ENCODE data around the gene TM2D3. TPM values are rescaled to one million over a fixed set of nuclear protein-coding genes. Genes with fewer than 3 reads are reported as not detected.

The TM2D3 gene, protein sequence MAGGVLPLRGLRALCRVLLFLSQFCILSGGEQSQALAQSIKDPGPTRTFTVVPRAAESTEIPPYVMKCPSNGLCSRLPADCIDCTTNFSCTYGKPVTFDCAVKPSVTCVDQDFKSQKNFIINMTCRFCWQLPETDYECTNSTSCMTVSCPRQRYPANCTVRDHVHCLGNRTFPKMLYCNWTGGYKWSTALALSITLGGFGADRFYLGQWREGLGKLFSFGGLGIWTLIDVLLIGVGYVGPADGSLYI
- 10 to 100 TPM; 43.5 to 54.8 TPM for total RNA-seq

DNA sequence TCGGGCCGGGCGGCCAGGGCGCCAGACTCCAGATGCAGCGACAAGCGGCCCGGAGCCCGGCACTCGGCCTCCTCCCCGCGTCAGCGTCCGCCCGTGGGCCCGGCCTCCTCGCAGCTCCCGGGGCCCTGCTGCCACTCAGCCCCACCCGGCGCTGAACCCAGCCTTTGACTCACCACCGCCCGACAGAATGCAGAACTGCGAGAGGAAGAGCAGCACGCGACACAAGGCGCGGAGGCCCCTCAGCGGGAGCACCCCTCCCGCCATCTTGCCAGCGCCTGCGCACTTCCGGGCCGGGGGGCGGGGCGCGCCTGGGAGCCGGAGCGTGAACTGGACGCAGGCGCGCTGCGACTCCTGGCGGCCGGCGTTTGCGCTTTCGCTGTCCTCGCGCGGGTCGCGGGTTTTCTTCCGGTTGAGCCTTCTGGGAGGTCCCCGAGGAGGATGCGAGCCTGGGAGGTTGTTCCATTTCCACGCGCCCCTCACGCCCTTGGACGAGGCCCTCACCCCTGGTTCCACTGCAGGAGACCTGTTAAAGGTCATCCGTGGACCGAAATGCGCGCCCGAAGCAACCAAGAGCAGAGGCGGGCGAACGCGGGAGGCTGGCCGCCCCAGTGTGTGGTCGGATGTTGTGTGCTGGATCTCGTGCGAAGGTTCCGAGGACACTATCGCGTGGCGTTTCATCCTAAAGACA, at the start of gene TM2D3:
TSS of gene TM2D3 (minus strand) at position 284 of the 688 bp plus-strand sequence. CDS start at position 264, 20 bp downstream.
- Mint-ChIP-seq H3K9me3 (no peaks in the 10 kb centered on the region), H3K4me1 (peaks cover 40% of the 10 kb centered on the region), H3K27me3 (no peaks in the 10 kb centered on the region), H3K36me3 (ENCODE audit: low read depth) (peaks cover 22% of the 10 kb centered on the region), H3K4me3 (peak within 1 kb of the TSS; percentile 92), H3K27ac (peak within 1 kb of the TSS; percentile 97)
- POLR2A ChIA-PET: interaction anchor here (0.8 kb wide), 1 partner anchor 72 kb away, joined by 3 read pairs; the partner anchor contains the start of gene TARS3
- CTCF ChIA-PET: interaction anchor here (0.7 to 1.0 kb wide), 5 partner anchors 8 to 354 kb away, joined by 3 to 5 read pairs (median 3); no protein-coding TSS in a partner anchor
- peak; percentile 92 for DNase-seq

DNA sequence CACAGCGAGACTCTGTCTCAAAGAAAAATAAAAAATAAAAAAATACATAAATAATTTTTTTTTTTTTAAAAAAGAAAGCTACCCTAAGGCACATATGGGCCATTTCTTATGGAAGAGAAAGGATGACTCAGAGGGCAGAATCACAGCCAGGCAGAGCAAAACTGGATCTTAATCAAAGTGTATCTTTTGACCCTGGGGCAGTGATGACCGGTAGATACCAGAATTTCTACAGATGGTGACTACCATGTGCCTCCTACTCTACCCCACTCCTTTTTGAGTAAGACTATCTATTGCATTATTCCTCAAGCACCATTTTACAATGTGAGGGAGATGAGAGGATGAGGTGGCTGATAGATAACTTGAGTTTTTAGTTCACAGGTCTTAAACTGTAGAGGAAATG, 46.1 kb upstream of the TM2D3 start:
- ChIA-PET CTCF (interaction anchor here (1.0 kb wide), 1 partner anchor 24 kb away, joined by 3 read pairs; no protein-coding TSS in a partner anchor), POLR2A (no interaction called here)
- Mint-ChIP-seq H3K36me3 (ENCODE audit: low read depth) (peaks cover 77% of the 10 kb centered on the region), H3K9me3 (no peaks in the 10 kb centered on the region), H3K27ac (peak overlapping the region; percentile 17), H3K27me3 (no peaks in the 10 kb centered on the region), H3K4me3 (no peak overlapping the region), H3K4me1 (peaks cover 43% of the 10 kb centered on the region)
- DNase-seq: no peak

DNA sequence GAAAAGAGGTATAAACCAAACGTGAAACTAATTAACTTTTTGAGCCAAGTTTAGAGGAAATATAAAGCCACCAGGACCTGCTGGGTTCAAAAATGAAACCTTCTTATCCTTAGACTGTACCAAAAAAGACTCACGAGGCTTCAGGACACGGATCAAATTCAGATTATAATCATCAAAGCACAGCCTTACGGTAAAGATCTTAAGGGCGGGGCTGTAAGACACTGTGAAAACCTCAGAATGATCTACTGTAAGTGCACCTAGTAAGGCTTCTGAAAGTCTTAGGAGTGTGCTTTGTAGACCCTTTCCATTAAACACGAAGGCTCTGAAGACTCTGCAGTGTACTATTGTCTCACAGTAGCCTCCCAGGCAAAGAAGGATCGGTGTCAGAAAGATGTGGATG, 45.3 kb upstream of the TM2D3 start:
- H3K4me1 Mint-ChIP-seq: peaks cover 51% of the 10 kb centered on the region
- POLR2A ChIA-PET: no interaction called here
- CTCF ChIA-PET: interaction anchor here (0.8 to 1.5 kb wide), 3 partner anchors 10 to 43 kb away, joined by 3 to 6 read pairs (median 4); no protein-coding TSS in a partner anchor
- DNase-seq: peak; percentile 37
- H3K27ac Mint-ChIP-seq: peak overlapping the region; percentile 95
- peaks cover 79% of the 10 kb centered on the region for H3K36me3 Mint-ChIP-seq (ENCODE audit: low read depth)
- H3K9me3 Mint-ChIP-seq: no peaks in the 10 kb centered on the region
- peak overlapping the region; percentile 52 for H3K4me3 Mint-ChIP-seq
- H3K27me3 Mint-ChIP-seq: no peaks in the 10 kb centered on the region

DNA sequence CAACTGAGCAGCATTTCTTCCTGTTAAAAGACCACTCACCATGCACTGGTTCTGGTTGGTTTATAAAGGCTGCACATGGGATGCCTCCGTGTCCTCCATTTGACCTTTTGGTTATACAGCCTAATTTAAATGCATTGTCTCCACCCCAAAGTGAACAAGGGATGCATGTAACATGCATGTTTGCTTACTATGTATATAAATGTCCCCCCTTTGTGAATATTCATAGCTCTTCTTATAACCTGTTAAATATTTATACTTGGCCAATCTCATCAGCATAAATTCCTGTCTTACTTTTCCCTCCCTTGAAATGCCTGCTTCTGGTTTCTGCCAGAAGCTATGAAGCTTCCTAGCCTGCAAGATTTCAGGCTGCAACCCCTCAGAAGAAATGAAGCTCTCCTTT, 44.6 kb upstream of the TM2D3 start:
- Mint-ChIP-seq H3K9me3 (no peaks in the 10 kb centered on the region), H3K4me3 (no peak overlapping the region), H3K27me3 (no peaks in the 10 kb centered on the region), H3K4me1 (peaks cover 53% of the 10 kb centered on the region), H3K36me3 (ENCODE audit: low read depth) (peaks cover 75% of the 10 kb centered on the region), H3K27ac (peak overlapping the region; percentile 95)
- ChIA-PET CTCF (interaction anchor here (0.6 to 1.5 kb wide), 3 partner anchors 9 to 725 kb away, joined by 3 to 6 read pairs (median 4); no protein-coding TSS in a partner anchor), POLR2A (interaction anchor here (0.6 kb wide), 1 partner anchor 25 kb away, joined by 3 read pairs; no protein-coding TSS in a partner anchor)
- no peak for DNase-seq

DNA sequence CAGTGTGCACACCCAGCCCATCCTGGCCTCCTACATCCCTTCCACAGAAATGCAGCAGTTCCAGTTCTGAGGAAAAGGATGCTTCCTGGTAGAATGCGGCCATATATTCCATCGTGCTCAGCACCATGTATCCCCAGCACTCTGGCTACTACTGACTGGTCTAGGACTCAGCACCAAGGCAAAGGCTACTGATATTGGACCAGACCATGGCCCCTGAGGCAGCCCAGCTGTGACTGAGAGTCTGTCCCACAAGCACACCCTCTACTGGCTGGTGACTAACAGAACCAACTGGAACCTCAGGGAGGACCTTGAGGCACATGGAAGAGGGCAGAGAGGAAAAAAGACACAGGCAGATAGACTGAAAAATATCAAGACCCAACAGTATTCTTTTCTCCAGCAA, 42.1 kb upstream of the TM2D3 start:
- H3K9me3 Mint-ChIP-seq: no peaks in the 10 kb centered on the region
- no peaks in the 10 kb centered on the region for H3K27me3 Mint-ChIP-seq
- ChIA-PET CTCF (no interaction called here), POLR2A (no interaction called here)
- peaks cover 56% of the 10 kb centered on the region for H3K4me1 Mint-ChIP-seq
- H3K27ac Mint-ChIP-seq: no peak overlapping the region
- no peak for DNase-seq
- no peak overlapping the region for H3K4me3 Mint-ChIP-seq
- H3K36me3 Mint-ChIP-seq (ENCODE audit: low read depth): peaks cover 62% of the 10 kb centered on the region

DNA sequence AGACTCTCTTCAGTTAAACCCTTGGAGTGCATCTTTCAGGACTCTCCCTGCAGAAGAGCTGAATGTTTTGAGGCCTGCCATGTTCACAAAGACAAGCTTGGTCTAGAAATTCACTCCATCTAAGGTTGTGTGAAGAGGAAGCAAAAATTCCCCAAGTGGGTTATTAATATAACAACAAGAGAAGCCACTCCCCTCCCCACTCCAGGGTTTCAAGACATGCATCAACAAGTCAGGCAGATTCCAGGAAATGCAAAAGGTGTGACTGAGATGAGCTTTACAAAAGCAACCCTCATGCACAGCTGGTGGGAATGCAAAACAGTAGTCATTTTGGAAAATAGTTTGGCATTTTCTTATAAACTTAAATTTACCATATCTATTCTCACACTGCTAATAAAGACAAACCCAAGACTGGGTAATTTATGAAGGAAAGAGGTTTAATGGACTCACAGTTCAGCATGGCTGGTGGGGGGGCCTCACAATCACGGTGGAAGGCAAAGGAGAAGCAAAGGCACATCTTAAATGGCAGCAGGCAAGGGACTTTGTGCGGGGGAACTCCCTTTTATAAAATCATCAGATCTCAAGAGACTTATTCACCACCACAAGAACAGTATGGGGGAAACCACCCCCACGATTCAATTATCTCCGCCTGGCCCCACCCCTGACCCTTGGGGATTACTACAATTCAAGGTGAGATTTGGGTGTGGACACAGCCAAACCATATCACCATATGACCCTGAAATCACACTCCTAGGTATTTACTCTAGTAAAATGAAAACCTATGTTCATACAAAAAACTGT, 40.8 kb upstream of the TM2D3 start:
- ChIA-PET CTCF (interaction anchor here (1.6 kb wide), 1 partner anchor 11 kb away, joined by 4 read pairs; no protein-coding TSS in a partner anchor), POLR2A (no interaction called here)
- H3K9me3 Mint-ChIP-seq: no peaks in the 10 kb centered on the region
- H3K4me1 Mint-ChIP-seq: peaks cover 50% of the 10 kb centered on the region
- no peaks in the 10 kb centered on the region for H3K27me3 Mint-ChIP-seq
- peak overlapping the region; percentile 77 for H3K27ac Mint-ChIP-seq
- peaks cover 55% of the 10 kb centered on the region for H3K36me3 Mint-ChIP-seq (ENCODE audit: low read depth)
- no peak overlapping the region for H3K4me3 Mint-ChIP-seq
- DNase-seq: no peak

DNA sequence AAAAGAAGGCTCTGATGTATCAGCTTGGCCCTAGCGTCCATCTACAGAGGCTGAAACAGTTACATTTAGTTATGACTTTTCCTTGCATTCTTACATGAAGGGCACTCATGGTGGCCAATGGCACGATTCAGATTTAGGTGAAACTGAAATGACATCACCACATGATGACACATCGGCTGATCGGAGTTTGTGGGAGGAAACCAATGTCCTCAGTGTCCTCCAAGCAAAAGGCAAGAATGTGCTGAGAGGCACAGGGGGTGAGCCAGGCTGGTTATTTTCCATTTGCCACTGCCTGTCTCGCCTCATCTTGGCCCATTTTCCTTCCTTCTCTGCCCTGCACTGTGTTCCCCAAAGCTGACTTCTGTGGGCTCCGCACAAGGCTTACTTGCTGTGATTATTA, 37.7 kb upstream of the TM2D3 start:
- no peak overlapping the region for H3K27ac Mint-ChIP-seq
- no peak for DNase-seq
- no peaks in the 10 kb centered on the region for H3K27me3 Mint-ChIP-seq
- peaks cover 44% of the 10 kb centered on the region for H3K36me3 Mint-ChIP-seq (ENCODE audit: low read depth)
- CTCF ChIA-PET: no interaction called here
- peaks cover 27% of the 10 kb centered on the region for H3K4me1 Mint-ChIP-seq
- POLR2A ChIA-PET: no interaction called here
- H3K4me3 Mint-ChIP-seq: no peak overlapping the region
- H3K9me3 Mint-ChIP-seq: no peaks in the 10 kb centered on the region

DNA sequence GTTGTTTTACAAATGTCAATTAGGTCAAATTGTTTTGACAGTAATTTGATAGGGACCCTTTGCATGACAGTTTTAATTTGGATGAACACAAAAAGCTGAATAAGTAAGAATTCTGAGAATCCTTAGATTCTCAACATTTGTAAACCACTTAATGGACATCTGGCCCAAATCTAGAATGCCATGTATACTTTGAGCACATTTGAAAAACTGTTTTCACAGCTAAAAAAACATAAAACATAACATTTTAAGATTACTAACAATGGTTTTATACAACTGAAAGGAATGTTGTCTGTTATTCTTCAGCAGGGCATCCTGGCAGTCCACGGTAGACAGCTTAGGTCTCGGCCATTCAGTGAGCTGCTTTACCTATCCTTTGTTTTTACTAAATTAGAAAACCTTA, 34.5 kb upstream of the TM2D3 start:
- H3K27me3 Mint-ChIP-seq: no peaks in the 10 kb centered on the region
- no peaks in the 10 kb centered on the region for H3K9me3 Mint-ChIP-seq
- peaks cover 2% of the 10 kb centered on the region for H3K4me1 Mint-ChIP-seq
- CTCF ChIA-PET: interaction anchor here (1.1 kb wide), 1 partner anchor 26 kb away, joined by 3 read pairs; no protein-coding TSS in a partner anchor
- POLR2A ChIA-PET: no interaction called here
- peaks cover 43% of the 10 kb centered on the region for H3K36me3 Mint-ChIP-seq (ENCODE audit: low read depth)
- no peak for DNase-seq
- H3K4me3 Mint-ChIP-seq: no peak overlapping the region
- H3K27ac Mint-ChIP-seq: no peak overlapping the region

DNA sequence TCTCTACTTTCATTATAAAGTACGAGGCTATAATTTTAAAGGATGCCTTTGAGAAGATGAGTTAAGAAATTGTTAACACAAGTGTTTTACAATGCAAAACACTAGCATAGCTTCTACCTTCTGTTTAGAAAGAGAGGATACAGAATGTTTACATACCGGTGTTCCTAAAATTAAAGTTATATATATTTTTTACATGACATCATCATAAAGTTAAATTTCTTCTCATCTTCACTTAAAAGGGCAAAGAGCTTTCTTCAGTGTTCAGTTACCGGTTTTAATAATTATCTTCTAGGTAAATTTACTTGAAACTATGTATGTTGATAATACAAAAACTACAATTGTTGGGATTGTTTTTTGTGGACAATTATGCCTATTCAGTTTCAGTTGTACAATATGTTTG, 32.7 kb upstream of the TM2D3 start:
- no peak overlapping the region for H3K27ac Mint-ChIP-seq
- H3K4me3 Mint-ChIP-seq: no peak overlapping the region
- no peak for DNase-seq
- ChIA-PET POLR2A (no interaction called here), CTCF (no interaction called here)
- H3K9me3 Mint-ChIP-seq: no peaks in the 10 kb centered on the region
- peaks cover 47% of the 10 kb centered on the region for H3K36me3 Mint-ChIP-seq (ENCODE audit: low read depth)
- H3K4me1 Mint-ChIP-seq: no peaks in the 10 kb centered on the region
- no peaks in the 10 kb centered on the region for H3K27me3 Mint-ChIP-seq

DNA sequence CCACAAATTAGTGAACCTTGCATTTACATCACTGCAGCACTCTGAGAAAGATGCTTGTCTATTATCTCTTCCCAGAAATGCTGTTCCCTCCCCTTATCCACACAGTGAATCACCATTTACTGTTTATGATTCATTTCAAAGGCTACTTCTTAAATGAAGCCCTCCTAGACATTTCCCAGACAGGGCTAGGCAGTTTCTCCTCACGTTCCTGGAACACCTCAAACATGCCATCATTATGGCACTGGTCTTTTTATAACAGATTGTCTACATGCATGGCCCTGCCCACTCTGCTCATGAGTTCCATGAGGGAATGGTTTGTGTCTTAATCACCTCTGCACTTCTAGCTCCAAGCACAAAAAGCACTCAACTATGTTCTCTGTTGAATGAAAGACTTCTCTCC, 32.2 kb upstream of the TM2D3 start:
- Mint-ChIP-seq H3K36me3 (ENCODE audit: low read depth) (peaks cover 46% of the 10 kb centered on the region), H3K4me1 (no peaks in the 10 kb centered on the region), H3K9me3 (no peaks in the 10 kb centered on the region), H3K27ac (no peak overlapping the region), H3K27me3 (no peaks in the 10 kb centered on the region), H3K4me3 (no peak overlapping the region)
- ChIA-PET CTCF (interaction anchor here (0.8 kb wide), 1 partner anchor 12 kb away, joined by 3 read pairs; no protein-coding TSS in a partner anchor), POLR2A (no interaction called here)
- DNase-seq: no peak

DNA sequence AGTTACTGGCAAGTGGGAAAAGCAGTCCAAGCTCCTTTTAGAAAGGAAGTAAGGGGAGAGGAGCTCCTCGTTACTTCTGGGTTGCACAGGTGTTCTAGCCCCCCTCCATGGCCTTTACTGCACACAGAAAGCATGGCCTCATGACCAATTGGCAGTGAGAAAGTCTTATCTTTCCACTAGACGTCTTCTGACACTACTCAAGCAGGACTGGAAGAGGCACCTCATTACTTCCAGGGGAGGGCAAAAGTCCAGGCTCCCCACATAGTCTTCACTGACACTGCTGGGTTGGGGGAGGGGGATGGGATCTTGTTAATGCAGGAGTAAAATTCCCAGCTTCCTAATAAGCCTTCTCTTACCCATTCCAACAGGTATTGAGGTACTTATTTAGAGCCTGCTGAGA, 27.6 kb upstream of the TM2D3 start:
- Mint-ChIP-seq H3K27me3 (no peaks in the 10 kb centered on the region), H3K4me3 (no peak overlapping the region), H3K27ac (no peak overlapping the region), H3K9me3 (no peaks in the 10 kb centered on the region), H3K36me3 (ENCODE audit: low read depth) (peaks cover 38% of the 10 kb centered on the region), H3K4me1 (peaks cover 1% of the 10 kb centered on the region)
- no peak for DNase-seq
- ChIA-PET CTCF (no interaction called here), POLR2A (no interaction called here)

DNA sequence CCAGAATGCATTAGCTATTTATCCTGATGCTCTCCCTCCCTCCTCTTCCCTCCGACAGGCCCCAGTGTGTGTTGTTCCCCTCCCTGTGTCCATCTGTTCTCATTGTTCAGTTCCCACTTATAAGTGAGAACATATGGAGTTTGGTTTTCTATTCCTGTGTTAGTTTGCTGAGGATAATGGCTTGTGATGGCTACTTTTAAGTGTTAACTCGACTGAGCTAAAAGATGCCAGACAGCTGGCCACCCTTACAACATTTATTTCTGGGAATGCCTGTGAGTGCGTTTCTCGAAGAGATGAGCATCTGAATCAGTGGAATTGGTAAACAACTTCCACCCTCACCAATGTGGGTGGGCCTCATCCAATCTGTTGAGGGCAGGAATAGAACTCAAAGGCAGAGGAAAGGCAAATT, 24.7 kb upstream of the TM2D3 start:
- no peaks in the 10 kb centered on the region for H3K27me3 Mint-ChIP-seq
- peaks cover 37% of the 10 kb centered on the region for H3K36me3 Mint-ChIP-seq (ENCODE audit: low read depth)
- POLR2A ChIA-PET: no interaction called here
- no peak overlapping the region for H3K27ac Mint-ChIP-seq
- peaks cover 1% of the 10 kb centered on the region for H3K4me1 Mint-ChIP-seq
- CTCF ChIA-PET: interaction anchor here (0.9 to 1.1 kb wide), 2 partner anchors 19 to 33 kb away, joined by 3 read pairs; no protein-coding TSS in a partner anchor
- no peak overlapping the region for H3K4me3 Mint-ChIP-seq
- DNase-seq: no peak
- H3K9me3 Mint-ChIP-seq: no peaks in the 10 kb centered on the region

Data from activated CD4-positive, alpha-beta T cell treated with anti-CD3 and anti-CD28 coated beads, Interleukin-2, amount 10 ng/mL, durations not matched to agents 7 days and 5 days (primary cell).